ENCODE measurements around the gene LRRC49. TPM values are rescaled to one million over a fixed set of nuclear protein-coding genes. Genes with fewer than 3 reads are reported as not detected.

Gene LRRC49
- total and polyA plus RNA-seq, 2 of the 13 experiments (the other 11 are each of a cell fraction or from before 2014, with no cell fraction given), result 0.57 to 1.00 TPM

GRCh38 chr15:70867911-70868467 is 24.6 kb upstream of the LRRC49 start (continued):
- TF ChIP-seq ZNF710 (CRISPR knock-in tag; IDR thresholded peaks at IDR 0.05; ENCODE audit: borderline replicate concordance) (no peak), SPEN (CRISPR knock-in tag; IDR thresholded peaks at IDR 0.05; ENCODE audit: low read depth) (no peak), GATAD2A (CRISPR knock-in tag; IDR thresholded peaks at IDR 0.05) (no peak), SOX6 (IDR thresholded peaks at IDR 0.05) (no peak), SOX6 (CRISPR knock-in tag; IDR thresholded peaks at IDR 0.05) (no peak), FOXK2 (IDR thresholded peaks at IDR 0.05) (no peak), DZIP1 (CRISPR knock-in tag; IDR thresholded peaks at IDR 0.05) (no peak), NFE2 (CRISPR knock-in tag; IDR thresholded peaks at IDR 0.05) (no peak), FOXC1 (CRISPR knock-in tag; IDR thresholded peaks at IDR 0.05; ENCODE audit: borderline replicate concordance) (no peak), TCF7 (IDR thresholded peaks at IDR 0.05; ENCODE audit: low read depth) (no peak), ZNF224 (CRISPR knock-in tag; IDR thresholded peaks at IDR 0.05) (no peak), MTF1 (CRISPR knock-in tag; IDR thresholded peaks at IDR 0.05) (no peak)
- TF ChIP-seq, protein P1, sequence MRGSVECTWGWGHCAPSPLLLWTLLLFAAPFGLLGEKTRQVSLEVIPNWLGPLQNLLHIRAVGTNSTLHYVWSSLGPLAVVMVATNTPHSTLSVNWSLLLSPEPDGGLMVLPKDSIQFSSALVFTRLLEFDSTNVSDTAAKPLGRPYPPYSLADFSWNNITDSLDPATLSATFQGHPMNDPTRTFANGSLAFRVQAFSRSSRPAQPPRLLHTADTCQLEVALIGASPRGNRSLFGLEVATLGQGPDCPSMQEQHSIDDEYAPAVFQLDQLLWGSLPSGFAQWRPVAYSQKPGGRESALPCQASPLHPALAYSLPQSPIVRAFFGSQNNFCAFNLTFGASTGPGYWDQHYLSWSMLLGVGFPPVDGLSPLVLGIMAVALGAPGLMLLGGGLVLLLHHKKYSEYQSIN (CRISPR knock-in tag; IDR thresholded peaks at IDR 0.05; ENCODE audit: borderline replicate concordance), result no peak

Measured in HepG2 (cell line).